ENCODE results near the gene SLC35C1.
"Not testable (repeated sequence)": the region's sequence is repeated elsewhere in the genome, so short reads cannot be mapped to it uniquely, and the experiment has no call there.

Gene SLC35C1

DNA sequence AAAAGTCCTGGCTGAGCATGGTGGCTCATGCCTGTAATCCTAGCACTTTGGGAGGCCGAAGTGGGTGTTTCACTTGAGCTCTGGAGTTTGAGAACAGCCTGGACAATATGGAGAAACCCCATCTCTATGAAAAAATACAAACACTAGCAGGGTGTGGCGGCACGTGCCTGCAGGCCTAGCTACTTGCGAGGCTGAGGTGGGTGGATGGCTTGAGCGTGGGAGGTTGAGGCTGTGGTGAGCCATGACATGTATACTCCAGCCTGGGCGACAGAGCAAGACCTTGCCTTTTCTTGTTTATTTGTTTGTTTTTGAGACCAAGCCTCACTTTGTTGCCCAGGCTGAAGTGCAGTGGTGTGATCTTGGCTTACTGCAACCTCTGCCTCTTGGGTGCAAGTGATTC is 34.3 kb downstream of the SLC35C1 start:
- Histone ChIP-seq H3K27ac (no peak overlapping the region), H3K27me3 (ENCODE audit: insufficient read depth, low read depth) (no peaks in the 10 kb centered on the region), H2AFZ (ENCODE audit: low read depth) (no peak overlapping the region), H3K36me3 (ENCODE audit: insufficient read depth) (no peaks in the 10 kb centered on the region), H4K20me1 (ENCODE audit: insufficient read depth) (no peaks in the 10 kb centered on the region), H3K4me1 (ENCODE audit: low read depth, poor library complexity, severe bottlenecking) (peaks cover 15% of the 10 kb centered on the region), H3K4me2 (no peak overlapping the region), H3K9ac (no peak overlapping the region), H3K4me3 (IDR thresholded peaks at IDR 0.05; ENCODE audit: insufficient read depth, low read depth, low read length) (no peak overlapping the region), H3K79me2 (ENCODE audit: insufficient read depth, low read depth) (no peaks in the 10 kb centered on the region)
- TF ChIP-seq, protein P1, sequence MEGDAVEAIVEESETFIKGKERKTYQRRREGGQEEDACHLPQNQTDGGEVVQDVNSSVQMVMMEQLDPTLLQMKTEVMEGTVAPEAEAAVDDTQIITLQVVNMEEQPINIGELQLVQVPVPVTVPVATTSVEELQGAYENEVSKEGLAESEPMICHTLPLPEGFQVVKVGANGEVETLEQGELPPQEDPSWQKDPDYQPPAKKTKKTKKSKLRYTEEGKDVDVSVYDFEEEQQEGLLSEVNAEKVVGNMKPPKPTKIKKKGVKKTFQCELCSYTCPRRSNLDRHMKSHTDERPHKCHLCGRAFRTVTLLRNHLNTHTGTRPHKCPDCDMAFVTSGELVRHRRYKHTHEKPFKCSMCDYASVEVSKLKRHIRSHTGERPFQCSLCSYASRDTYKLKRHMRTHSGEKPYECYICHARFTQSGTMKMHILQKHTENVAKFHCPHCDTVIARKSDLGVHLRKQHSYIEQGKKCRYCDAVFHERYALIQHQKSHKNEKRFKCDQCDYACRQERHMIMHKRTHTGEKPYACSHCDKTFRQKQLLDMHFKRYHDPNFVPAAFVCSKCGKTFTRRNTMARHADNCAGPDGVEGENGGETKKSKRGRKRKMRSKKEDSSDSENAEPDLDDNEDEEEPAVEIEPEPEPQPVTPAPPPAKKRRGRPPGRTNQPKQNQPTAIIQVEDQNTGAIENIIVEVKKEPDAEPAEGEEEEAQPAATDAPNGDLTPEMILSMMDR (conservative IDR thresholded peaks at IDR 0.05; ENCODE audit: low read depth, low read length), result no peak

DNA sequence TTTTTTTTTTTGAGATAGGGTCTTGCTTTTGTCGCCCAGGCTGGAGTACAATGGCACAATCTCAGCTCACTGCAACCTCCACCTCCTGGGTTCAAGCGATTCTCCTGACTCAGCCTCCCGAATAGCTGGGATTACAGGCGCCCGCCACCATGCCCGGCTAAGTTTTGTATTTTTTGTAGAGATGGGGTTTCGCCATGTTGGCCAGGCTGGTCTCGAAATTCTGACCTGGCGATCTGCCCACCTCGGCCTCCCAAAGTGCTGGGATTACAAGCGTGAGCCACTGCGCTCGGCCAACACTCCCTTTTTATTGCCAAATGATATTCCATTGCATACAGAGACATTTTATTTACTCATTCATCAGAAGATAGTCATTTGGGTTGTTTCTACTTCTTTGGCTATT is 35.3 kb downstream of the SLC35C1 start:
- not testable (repeated sequence) for H3K36me3 ChIP-seq (ENCODE audit: insufficient read depth); H3K27me3 ChIP-seq (ENCODE audit: insufficient read depth, low read depth); H2AFZ ChIP-seq (ENCODE audit: low read depth); H3K27ac ChIP-seq; H3K9ac ChIP-seq; H3K4me2 ChIP-seq; H4K20me1 ChIP-seq (ENCODE audit: insufficient read depth); H3K79me2 ChIP-seq (ENCODE audit: insufficient read depth, low read depth); H3K4me3 ChIP-seq (IDR thresholded peaks at IDR 0.05; ENCODE audit: insufficient read depth, low read depth, low read length)
- H3K4me1 ChIP-seq (ENCODE audit: low read depth, poor library complexity, severe bottlenecking), result peaks cover 15% of the 10 kb centered on the region

DNA sequence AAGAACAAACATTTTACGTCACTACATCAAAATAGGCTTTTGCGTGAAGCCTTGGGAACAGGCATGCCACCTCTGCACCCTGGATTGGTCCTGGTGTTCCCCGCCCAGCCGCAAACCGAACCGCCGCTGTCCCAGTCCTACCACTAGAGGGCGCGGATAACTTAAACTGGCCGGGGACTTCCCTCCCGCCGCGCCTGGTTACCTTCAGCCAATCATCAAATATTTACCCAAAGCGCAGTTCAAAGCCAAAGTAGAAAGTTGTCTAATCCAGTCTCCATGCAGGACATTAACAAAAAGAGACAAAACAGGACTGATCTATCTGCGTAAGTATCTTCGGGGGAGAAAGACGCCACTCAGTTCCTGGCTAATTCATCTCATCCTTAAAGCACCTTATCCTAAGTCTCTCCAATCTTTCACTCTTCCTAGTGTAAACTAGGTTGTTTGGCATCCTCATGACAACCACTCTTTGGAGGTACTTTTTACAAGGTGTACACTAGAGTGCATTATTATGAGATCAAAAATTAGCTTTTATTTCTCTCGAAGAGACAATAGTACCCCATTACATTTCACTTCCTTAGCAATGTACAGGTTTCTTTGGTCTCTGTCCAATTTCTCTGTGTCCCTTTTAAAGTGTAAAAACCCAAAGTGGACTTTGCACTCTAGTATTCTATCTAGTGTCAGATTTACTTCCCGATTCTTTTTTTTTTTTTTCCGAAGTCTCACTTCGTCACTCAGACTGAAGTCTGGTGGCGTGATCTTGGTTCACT is 38.4 kb downstream of the SLC35C1 start:
- Histone ChIP-seq H4K20me1 (ENCODE audit: insufficient read depth) (no peaks in the 10 kb centered on the region), H3K4me3 (IDR thresholded peaks at IDR 0.05; ENCODE audit: insufficient read depth, low read depth, low read length) (no peak overlapping the region), H3K27me3 (ENCODE audit: insufficient read depth, low read depth) (no peaks in the 10 kb centered on the region), H3K27ac (peak overlapping the region; percentile 53), H3K36me3 (ENCODE audit: insufficient read depth) (no peaks in the 10 kb centered on the region), H3K4me1 (ENCODE audit: low read depth, poor library complexity, severe bottlenecking) (peaks cover 25% of the 10 kb centered on the region), H3K9ac (peak overlapping the region; percentile 41; the same call in 1 of the 2 replicates), H3K79me2 (ENCODE audit: insufficient read depth, low read depth) (peaks cover 3% of the 10 kb centered on the region; the same call in 1 of the 2 replicates), H2AFZ (ENCODE audit: low read depth) (peak overlapping the region; percentile 77), H3K4me2 (peak overlapping the region; percentile 70)
- TF ChIP-seq, protein P1 (conservative IDR thresholded peaks at IDR 0.05; ENCODE audit: low read depth, low read length), result peak; percentile 95

DNA sequence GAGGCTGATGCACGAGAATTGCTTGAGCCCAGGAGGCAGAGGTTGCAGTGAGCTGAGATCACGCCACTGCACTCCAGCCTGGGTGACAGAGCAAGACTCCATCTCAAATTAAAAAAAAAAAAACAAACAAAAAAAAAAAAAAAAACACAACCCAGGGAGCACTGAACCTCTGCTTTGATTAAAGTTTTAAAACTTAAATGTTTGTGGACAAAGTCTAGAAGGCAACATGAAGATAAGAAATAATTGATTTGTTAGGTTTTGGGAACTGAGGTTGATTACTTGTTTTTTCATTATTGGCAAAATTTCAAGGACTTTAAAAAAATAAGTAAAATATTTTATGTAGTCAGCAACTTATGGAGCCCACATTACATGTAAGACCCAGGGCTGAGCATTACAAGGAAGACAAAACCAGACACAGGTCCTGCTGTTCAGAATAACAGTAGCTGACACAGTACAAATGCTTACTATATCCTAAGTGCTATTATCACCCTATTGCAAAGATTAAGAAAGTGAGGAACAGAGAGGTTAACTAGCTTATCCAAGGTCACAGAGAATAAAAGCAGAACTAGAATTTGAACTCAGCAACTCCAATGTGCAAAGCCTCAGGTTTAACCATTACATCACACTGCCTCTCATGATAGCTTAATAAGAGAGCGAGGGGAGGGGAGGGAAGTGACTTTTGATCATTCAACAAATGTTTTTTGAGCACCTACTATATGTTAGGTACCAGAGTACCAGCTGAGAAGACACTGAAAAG is 40.1 kb downstream of the SLC35C1 start:
- Histone ChIP-seq H3K79me2 (ENCODE audit: insufficient read depth, low read depth) (peaks cover 18% of the 10 kb centered on the region; the same call in 1 of the 2 replicates), H3K27ac (no peak overlapping the region), H3K4me3 (IDR thresholded peaks at IDR 0.05; ENCODE audit: insufficient read depth, low read depth, low read length) (no peak overlapping the region), H4K20me1 (ENCODE audit: insufficient read depth) (no peaks in the 10 kb centered on the region), H3K4me2 (no peak overlapping the region), H3K36me3 (ENCODE audit: insufficient read depth) (no peaks in the 10 kb centered on the region), H3K4me1 (ENCODE audit: low read depth, poor library complexity, severe bottlenecking) (peaks cover 40% of the 10 kb centered on the region), H2AFZ (ENCODE audit: low read depth) (no peak overlapping the region), H3K27me3 (ENCODE audit: insufficient read depth, low read depth) (no peaks in the 10 kb centered on the region), H3K9ac (no peak overlapping the region)
- TF ChIP-seq, protein P1 (conservative IDR thresholded peaks at IDR 0.05; ENCODE audit: low read depth, low read length), result no peak

All from KMS-11 (cell line).